Dermis lymphatic vessel endothelial cell (primary cell): Measurements from ENCODE around the gene MEG3. TPM values are rescaled to one million over a fixed set of nuclear protein-coding genes. Genes with fewer than 3 reads are reported as not detected.

Source experiments
- total RNA-seq: library from RNA; depleted of rRNA; stranded (reverse); fragments of >200 nt; gene quantifications from 2 replicates; pipeline ENCODE4 v1.2.1, GENCODE V29; 2014

Gene MEG3
- 2.7 and 5.2 TPM in 2 replicates for total RNA-seq

GRCh38 chr14:100825713-100826331, at the start of gene MEG3:
Gene MEG3, plus strand, starts transcription at chr14:100826118.

DNA sequence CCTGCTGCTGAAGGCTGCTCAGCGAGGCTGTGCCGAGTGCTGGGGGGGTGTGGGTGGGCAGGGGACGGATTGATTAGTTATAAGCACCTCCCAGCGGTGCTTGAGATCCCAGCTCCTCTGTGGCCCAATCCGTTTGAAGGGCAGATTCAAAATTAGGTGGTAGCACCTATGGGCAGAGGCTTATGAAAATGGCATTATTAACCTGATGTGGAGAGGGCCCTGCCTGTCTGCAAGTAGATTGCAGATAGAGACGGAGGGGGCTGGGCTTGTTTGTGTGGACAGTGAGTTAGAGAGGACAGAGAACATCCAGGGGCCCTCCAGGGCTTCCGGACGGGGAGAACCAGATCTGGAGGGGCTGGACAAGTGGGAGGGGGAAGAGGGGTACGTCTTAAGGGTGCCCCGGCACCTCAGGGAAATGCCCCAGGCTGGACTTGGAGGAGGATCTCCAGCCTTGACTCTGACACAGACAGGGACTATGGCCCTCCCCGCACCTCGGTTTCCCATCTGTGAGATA, 77.8 kb downstream of the MEG3 start, which contains the start of gene RTL1:
RTL1 (minus strand) TSS at position 51 of the 514 bp plus-strand sequence. CDS start 18,934 bp downstream, outside the sequence.

Other genes with a start within 250 kb of the MEG3 start
- under 0.01 and 0.17 TPM in 2 replicates for gene BEGAIN, start 238.7 kb upstream of the MEG3 start, total RNA-seq
- not detected in 2 replicates for gene DLK1, start 99.2 kb upstream of the MEG3 start, total RNA-seq
- not detected in 2 replicates for gene RTL1, start 77.6 kb downstream of the MEG3 start, total RNA-seq